ENCODE data around the gene ZNF236. TPM values are rescaled to one million over a fixed set of nuclear protein-coding genes. Genes with fewer than 3 reads are reported as not detected.

ZNF236 gene
- total RNA-seq, 1 donor from 2014 or later: 10.4 TPM

DNA sequence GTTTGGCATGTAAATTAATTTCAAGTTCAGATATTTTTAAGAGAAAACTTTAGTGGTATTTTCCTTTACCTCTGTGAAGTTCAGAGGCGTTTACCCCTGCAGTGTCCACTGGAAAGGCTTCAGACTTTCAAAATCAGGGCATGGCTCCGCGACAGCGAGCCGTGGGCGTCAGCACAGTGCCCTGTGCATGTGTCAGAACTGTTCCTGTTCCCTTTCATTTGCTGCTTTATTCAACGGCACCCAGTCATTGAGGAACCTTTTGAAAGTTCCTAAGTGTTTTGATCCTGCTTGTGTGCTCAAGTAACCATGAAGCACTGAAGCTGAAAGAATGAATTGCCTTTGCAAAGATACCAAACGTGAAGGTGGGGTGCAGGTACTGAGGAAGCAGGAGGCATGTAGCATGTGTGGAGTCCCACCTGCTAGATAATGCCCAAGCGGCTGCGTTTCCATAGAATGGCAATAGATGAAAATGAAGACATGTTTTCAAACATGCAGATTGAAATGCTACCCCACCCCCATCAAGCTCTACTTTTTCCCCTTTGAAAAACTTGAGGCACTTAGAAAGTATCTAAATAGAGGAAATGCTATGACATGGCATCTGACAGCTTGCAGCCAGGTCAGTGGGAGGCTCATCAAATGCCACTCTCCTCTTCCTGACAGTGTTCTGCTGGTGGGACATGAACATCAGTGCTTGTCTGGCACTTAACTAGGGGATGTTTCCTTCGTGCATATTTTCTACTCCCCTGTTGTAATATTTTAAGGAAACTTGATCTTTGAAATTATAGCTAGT lies 148.6 kb downstream of the ZNF236 start:
- no peak for DNase-seq (ENCODE audit: low read depth)

GRCh38 chr18:76972241-76972640 lies 149.9 kb downstream of the ZNF236 start:
- DNase-seq (ENCODE audit: low read depth): peak; percentile 48

- DNase-seq (ENCODE audit: low read depth): no peak
Measured at GRCh38 chr18:76972846-76973519, 150.6 kb downstream of the ZNF236 start.

DNA sequence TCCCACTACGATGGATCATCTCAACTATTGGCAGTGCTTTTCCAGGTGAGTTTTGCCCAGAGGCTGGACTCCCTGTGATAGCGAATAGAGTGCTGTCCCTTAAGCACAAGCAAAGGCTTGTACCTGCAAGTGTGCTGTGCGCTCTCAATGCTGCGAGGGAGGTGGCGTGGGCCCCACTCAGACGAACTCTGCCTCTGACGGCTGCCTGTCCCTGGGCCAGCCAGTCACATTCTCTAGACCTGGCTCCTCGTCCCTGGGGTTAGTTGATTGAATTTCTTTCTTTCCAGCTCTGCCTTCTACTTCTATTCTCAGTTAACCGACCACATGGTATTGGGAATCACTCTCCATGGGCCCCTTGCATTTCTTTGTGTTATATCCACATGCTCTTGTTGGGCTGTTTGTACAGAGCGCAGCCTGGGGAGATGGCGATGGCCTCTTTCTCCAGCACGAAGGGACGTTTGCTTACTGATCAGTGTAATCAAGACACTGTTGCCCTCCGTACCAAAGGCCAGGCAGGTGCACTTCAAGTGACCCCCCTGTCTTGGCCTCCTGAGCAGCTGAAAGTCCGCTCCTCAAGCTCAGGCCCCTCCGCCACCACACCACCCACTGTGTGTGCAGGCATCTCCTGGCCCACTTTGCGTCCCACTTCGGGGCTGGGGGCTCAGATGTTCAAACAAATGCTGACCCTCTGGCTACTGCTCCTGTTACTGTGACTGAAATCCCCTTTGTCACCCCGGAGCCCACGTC lies 151.3 kb downstream of the ZNF236 start:
- no peak for DNase-seq (ENCODE audit: low read depth)

GRCh38 chr18:76974386-76974785 lies 152.0 kb downstream of the ZNF236 start:
- peak; percentile 18 for DNase-seq (ENCODE audit: low read depth)

DNA sequence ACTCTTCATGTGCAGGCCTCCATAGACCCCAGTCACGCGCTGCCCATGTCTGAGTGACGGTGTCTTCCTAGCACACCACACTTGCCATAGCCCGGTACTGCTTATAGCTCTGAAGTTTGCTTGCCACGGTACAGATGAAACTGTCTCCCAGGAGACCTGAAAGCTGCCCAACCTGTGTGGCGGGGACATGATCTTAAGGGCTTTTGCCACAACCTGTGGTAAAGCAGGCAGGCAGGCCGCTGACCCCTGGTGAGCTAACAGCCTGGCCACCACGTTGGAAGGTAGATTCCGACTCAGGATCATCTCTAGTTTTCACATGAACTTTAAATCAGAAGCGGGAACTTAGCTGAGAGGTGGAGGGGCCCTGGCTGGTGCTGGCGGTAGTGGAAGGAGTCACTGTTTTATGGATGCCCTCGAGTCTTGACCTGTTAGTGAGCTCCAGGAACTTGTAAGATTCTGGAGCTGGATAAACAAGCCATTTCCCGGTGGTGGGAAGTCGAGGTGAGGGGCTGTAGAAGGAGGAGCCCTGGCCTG lies 153.3 kb downstream of the ZNF236 start:
- DNase-seq (ENCODE audit: low read depth): no peak

DNA sequence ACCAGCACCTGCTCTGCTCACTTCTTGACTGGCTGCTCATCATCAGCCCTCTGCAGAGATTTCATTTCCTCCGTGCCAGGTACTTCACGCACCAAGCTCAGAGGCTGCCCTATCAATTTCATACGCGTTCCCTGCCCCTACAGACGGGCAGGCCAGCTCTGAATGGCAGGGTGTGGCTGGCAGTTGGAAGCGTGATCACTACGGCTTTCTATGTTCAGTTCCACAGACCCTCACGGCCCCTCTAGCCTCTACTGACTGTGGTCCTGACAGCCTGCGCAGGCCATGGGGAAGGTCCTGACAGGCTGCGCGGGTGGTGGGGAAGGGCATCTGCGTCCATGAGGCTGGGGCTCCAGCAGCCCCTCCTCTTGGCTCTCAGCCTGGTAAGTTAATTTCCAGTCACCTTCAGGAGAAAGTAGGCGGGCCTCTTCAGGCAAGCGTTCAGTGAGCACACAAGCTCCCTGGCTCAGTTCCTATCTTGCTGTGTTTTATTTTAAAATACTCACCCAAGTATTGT lies 154.8 kb downstream of the ZNF236 start:
- DNase-seq (ENCODE audit: low read depth): no peak

- DNase-seq (ENCODE audit: low read depth): no peak
Measured at GRCh38 chr18:76977684-76978232, 155.4 kb downstream of the ZNF236 start.

- DNase-seq (ENCODE audit: low read depth): no peak
Measured at GRCh38 chr18:76978616-76979015, 156.3 kb downstream of the ZNF236 start.

GRCh38 chr18:76979111-76979751 lies 156.9 kb downstream of the ZNF236 start:
- no peak for DNase-seq (ENCODE audit: low read depth)

GRCh38 chr18:76979906-76980305 lies 157.5 kb downstream of the ZNF236 start:
- DNase-seq (ENCODE audit: low read depth): no peak

DNA sequence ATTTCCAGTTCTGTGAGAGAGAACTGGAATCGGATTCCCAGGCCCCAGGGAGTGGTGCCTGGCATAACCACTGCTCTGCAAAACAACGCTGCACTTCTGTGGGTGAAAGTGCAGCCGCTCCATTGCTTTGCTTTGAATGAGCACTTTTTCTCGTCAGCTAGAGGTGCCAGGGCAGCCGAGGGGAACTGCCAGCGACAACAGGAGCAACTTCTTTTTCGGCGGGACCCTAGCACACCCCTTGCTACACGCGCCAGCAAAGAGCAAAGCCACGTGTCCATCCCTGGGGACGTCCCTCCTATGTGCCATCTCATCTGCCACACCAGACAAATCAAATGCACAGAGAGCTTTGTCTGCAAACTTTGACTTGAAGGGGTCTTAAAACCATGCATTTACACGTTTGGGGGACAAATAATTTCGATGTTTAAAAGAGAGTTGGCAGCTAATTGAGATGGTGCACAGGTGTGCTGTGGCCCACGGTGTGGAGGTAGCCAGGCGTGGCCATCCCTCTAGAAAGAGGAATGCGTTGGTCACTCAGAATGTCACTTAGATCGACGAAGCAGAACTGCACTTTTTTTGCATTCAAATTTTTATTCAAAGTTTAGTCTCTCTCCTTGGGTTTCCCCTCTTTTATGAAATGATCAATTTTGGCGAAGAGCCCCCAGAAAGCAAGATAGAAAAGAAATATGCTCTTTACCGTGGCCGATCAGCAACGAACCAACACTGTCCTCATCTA lies 158.5 kb downstream of the ZNF236 start:
- DNase-seq (ENCODE audit: low read depth): no peak

DNA sequence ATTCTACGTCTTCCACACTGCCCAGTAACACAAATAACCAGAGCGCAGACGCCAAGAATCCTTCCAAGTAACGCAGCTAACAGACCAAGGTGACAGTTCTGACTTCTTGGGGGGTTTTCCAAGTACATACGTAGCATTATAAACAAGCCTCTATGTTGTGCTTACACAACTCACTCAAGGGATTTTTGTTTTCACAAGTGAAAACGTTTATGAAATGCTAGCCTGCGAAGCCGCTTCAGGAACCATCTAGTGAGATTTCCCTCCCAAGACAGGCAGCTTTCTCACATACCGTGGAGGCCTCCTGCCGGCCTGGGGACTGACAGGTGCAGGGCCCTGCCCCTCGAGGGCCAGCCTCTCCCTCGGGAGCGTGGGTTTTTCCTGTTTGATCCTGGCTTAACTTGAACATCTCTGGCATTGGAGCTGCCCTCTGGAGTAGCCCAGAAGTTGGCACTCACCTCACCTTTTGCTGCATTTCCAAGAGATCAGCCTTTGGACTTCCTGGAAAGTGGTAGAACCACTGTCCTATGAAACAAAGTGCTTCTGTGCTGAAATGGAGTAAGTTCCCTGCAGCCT lies 159.1 kb downstream of the ZNF236 start:
- DNase-seq (ENCODE audit: low read depth): peak; percentile 79

- DNase-seq (ENCODE audit: low read depth): no peak
Measured at GRCh38 chr18:76982038-76982437, 159.7 kb downstream of the ZNF236 start.

- peak; percentile 70 for DNase-seq (ENCODE audit: low read depth)
Measured at GRCh38 chr18:76982841-76983583, 160.7 kb downstream of the ZNF236 start.

DNA sequence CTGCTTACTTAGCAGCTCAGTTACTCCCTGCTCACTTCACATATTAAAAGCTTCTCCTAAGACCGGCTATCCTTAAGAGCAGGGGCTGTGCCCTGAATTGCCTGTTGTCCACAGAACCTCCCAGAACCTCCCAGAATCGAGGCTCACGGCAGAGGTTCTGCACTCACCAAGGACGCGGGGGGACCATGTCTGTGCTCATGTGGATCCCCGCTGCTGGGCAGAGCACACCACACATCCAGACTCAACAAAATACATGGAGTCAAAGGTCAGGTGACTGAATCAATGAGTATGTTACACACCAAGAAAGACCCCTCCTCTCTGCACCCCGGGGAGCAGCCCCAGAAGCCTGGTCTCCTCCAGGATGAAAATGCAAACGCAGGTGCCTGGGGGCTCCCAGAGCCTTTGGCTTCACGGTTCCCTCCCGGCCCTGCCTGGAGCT lies 161.3 kb downstream of the ZNF236 start:
- no peak for DNase-seq (ENCODE audit: low read depth)

DNA sequence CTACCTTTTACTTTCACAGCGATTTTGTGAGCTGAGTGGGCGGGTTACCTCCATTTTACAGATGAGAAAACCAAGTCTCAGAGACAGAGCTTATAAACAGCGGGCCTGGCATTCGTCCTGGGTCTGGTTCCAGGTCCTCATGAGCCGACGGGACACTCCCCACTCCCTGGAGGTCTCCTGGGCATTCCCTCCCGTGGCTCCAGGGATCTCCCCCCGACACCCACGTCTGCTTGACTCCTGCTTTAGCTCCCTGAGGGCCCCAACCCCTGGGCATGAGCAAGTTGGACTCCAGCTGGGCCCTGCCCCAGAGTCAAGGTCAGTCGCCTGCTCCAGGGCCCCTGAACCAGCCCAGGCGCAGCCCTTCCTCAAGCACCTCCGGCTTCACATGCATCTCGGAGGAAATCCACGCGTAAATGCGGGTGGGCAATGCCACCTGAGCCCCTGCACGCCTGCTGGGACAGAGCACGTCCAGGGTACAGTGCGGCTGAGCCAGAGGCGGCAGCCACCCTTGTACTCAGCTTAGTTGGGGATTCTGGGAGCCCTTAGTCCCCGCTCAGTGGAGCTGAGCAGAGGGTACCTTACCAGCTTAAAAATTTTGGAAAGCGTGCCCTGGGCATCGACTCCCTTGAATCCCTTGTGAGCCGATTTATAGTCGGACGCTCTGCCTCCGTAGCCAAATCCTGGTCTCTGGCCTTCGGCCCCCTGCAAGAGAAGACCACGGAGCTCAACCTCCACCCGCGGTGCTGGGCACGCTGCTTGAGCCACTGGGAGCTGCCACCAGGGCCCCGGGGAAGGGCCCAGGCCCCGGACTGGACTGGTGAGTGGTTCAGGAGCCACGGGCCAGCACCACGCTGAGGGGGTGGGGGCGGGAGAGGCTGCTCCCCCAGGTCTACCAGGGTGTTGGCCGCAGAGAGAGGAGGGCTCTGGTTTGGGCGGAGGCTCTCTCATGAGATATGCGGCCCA lies 162.1 kb downstream of the ZNF236 start:
- DNase-seq (ENCODE audit: low read depth): no peak

Data from myocyte (in vitro differentiated cells).